ENCODE results near the gene SCARB1.

DNA sequence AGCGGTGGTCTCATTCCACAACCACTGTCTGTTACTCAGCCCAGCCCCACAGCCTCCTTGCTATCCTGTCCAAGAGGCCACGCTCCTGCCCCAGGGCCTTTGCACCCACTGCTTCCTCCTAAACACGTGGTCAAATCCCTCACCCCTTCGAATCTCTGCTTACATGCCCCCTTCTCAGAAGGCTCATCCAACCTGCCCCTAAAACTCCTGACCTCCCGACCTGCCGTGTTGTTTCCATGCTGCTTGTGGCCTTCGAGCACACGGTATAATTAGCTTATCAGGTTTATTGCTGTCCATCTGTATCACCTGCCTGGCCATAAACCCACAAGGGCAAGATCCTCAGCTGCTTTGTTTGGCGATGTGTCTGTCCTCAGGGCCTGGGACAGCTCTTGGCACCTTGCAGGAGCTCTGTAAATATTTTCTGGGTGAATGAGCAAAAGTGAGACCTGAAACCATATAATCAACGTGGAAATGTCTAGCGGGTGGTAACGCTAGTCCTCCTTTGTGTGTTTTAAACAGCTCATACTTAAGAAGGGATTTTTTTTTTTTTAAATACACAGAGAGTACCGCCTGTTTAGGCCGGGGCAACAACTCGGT, 36.0 kb downstream of the SCARB1 start:
- TF ChIP-seq ZNF274 (CRISPR knock-in tag; IDR thresholded peaks at IDR 0.05) (no peak), RAD21 (CRISPR knock-in tag; IDR thresholded peaks at IDR 0.05) (no peak)
